ENCODE results near the gene IFIT3. TPM values are rescaled to one million over a fixed set of nuclear protein-coding genes. Genes with fewer than 3 reads are reported as not detected.

Gene IFIT3
- total RNA-seq, 1 experiment from 2014 or later: 7.2 TPM

DNA sequence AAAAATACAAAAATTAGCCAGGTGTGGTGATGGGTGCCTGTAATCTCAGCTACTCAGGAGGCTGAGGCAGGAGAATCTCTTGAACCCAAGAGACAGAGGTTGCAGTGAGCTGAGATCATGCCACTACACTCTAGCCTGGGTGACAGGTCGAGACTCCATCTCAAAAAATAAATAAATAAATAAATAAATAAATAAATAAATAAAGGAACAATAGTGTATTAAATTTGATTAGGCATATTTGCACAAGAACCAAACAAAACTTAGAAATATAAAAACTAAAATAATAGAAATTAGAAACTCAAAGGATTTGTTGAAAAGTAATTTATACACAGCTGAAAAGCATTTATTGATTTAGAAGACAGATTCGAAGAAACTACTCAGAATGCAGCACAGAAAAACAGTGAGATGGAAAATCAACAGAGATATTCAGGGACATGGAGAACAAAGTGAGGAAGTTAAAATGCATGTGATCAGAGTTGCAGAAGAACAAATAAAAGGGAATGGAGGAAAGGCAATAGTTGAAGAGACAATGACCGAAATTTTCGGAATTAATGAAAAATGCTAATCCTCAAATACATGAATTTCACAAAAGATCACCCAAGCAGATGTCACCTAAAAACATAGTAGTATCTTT is 17.7 kb downstream of the IFIT3 start:
- POLR2A ChIA-PET (ENCODE audit: unreplicated experiment): interaction anchor here (0.9 kb wide), 1 partner anchor 86 kb away, joined by 11 read pairs; no protein-coding TSS in a partner anchor

DNA sequence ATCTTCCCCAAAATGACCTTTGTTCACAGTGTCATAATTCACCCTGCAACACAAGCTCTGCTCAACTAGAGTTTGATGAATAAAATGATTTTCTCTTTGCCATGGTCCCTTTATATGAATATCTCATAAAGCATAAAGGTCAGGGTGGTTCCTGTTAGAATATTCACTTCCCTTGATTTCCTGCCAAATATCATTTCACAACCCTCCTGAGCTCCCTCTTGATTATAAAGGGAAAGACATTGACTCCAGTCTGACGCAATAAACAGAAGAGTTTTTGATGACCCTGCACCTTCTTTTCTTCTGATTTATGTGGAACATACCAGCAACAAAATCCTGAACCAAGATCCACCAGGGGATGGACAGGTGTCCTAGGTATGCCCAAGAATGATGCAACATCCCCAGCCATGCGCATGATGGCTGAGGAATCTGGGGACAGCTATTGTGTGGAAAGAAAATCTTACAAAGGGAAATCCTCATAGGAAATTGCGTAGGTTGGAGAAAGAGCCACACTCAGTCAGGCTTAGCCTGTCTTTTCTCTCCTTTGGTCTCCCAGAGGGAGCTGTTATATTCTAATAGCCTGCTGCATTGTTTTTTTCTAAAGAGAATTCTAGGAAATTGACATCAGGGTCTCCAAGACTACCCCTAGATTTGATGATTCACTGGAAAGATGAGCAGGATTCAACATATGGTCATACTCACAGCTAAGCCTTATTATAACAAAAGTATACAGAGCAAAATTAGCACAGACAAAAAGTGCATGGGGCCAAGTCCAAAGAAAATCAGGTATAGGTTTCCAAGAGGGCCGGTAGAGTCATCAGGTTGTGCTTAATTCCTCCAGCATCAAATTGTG is 18.8 kb downstream of the IFIT3 start:
- H3K27me3 ChIP-seq (ENCODE audit: insufficient read depth, low read depth): no peaks in the 10 kb centered on the region
- 0 out of 2 replicates have a peak overlapping the region, but pooled peaks have one; percentile 56 for H2AFZ ChIP-seq
- H3K9me3 ChIP-seq (ENCODE audit: insufficient read depth, low read depth): no peaks in the 10 kb centered on the region
- no peak overlapping the region for H3K4me3 ChIP-seq
- peak in 1 of 2 experiments; percentile 86 for DNase-seq
- peaks cover 35% of the 10 kb centered on the region for H3F3A ChIP-seq (ENCODE audit: insufficient read depth, low read depth)
- peak overlapping the region; percentile 54 for H3K4me2 ChIP-seq
- intact Hi-C loops (cut with micrococcal nuclease; ENCODE audit: unreplicated experiment): no loop called here
- ChIA-PET CTCF (no interaction called here), POLR2A (ENCODE audit: unreplicated experiment) (interaction anchor here (0.6 to 0.9 kb wide), 2 partner anchors 26 to 85 kb away, joined by 4 to 11 read pairs; no protein-coding TSS in a partner anchor)
- H4K20me1 ChIP-seq (ENCODE audit: insufficient read depth): no peaks in the 10 kb centered on the region
- peaks cover 38% of the 10 kb centered on the region for H3K4me1 ChIP-seq (replicated peaks; ENCODE audit: insufficient read depth)
- TF ChIP-seq, protein P1, sequence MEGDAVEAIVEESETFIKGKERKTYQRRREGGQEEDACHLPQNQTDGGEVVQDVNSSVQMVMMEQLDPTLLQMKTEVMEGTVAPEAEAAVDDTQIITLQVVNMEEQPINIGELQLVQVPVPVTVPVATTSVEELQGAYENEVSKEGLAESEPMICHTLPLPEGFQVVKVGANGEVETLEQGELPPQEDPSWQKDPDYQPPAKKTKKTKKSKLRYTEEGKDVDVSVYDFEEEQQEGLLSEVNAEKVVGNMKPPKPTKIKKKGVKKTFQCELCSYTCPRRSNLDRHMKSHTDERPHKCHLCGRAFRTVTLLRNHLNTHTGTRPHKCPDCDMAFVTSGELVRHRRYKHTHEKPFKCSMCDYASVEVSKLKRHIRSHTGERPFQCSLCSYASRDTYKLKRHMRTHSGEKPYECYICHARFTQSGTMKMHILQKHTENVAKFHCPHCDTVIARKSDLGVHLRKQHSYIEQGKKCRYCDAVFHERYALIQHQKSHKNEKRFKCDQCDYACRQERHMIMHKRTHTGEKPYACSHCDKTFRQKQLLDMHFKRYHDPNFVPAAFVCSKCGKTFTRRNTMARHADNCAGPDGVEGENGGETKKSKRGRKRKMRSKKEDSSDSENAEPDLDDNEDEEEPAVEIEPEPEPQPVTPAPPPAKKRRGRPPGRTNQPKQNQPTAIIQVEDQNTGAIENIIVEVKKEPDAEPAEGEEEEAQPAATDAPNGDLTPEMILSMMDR (conservative IDR thresholded peaks at IDR 0.05): no peak
- no peaks in the 10 kb centered on the region for H3K36me3 ChIP-seq (ENCODE audit: low read depth)
- no peaks in the 10 kb centered on the region for H3K79me2 ChIP-seq (ENCODE audit: low read depth)
- no peaks in the 10 kb centered on the region for H3K9me2 ChIP-seq (ENCODE audit: insufficient read depth)
- BruUV-seq (replicated peaks): no TSS peak
- peak overlapping the region; percentile 95 for H3K27ac ChIP-seq

More for the DNA sequence above, 17.7 kb downstream of the IFIT3 start:
- no peaks in the 10 kb centered on the region for H3K9me2 ChIP-seq (ENCODE audit: insufficient read depth)
- intact Hi-C loops (cut with micrococcal nuclease; ENCODE audit: unreplicated experiment): no loop called here
- no TSS peak for BruUV-seq (replicated peaks)
- no peak overlapping the region for H2AFZ ChIP-seq
- peak overlapping the region; percentile 95 for H3K27ac ChIP-seq
- H3K27me3 ChIP-seq (ENCODE audit: insufficient read depth, low read depth): no peaks in the 10 kb centered on the region
- CTCF ChIA-PET: no interaction called here
- no peak overlapping the region for H3K4me3 ChIP-seq
- H3K36me3 ChIP-seq (ENCODE audit: low read depth): no peaks in the 10 kb centered on the region
- no peak for DNase-seq
- H3K9me3 ChIP-seq (ENCODE audit: insufficient read depth, low read depth): no peaks in the 10 kb centered on the region
- H3K4me2 ChIP-seq: no peak overlapping the region
- no peaks in the 10 kb centered on the region for H4K20me1 ChIP-seq (ENCODE audit: insufficient read depth)
- peaks cover 23% of the 10 kb centered on the region; the same call in 1 of the 2 replicates for H3F3A ChIP-seq (ENCODE audit: insufficient read depth, low read depth)
- TF ChIP-seq, protein P1 (conservative IDR thresholded peaks at IDR 0.05): no peak
- TF ChIP-seq EZH2 (IDR thresholded peaks at IDR 0.05; ENCODE audit: low read depth): no peak
- peaks cover 26% of the 10 kb centered on the region for H3K4me1 ChIP-seq (replicated peaks; ENCODE audit: insufficient read depth)
- no peaks in the 10 kb centered on the region for H3K79me2 ChIP-seq (ENCODE audit: low read depth)

DNA sequence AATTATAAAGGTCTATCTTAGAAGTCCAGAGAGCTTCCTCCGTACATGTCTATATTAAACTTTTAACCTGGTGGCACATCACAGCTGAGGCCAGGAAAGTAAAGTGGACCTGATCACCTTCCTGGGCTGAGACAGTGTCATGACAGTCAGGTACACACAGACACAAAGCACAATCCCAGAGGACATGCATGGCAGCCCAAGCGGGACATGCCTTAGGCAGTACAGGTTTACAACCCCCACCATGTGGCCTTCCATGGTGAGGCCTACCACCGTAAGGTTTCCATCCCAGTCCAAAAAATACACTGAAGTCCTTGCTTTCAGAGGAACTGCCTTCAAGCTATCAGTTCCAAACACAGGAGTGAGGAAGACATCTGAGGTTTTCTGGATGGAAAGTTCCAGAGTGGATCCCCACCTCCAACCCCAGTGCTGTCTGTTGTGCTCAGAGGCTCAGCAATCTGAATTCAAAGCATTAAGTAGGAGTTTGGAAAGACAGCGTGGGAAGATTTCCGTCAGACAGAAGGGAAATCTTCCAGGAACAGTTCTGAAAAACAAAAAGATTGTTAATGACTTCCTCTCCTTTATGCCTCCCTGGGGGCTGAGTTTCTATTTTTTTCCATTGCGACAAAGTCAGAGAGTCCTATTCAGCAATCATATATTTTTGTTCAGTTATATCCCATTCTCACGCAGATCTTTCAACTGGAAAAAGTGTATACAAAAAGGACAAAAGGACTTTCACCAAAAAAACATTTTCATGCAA is 20.1 kb downstream of the IFIT3 start:
- BruUV-seq (replicated peaks): no TSS peak
- H3K79me2 ChIP-seq (ENCODE audit: low read depth): no peaks in the 10 kb centered on the region
- POLR2A ChIA-PET (ENCODE audit: unreplicated experiment): interaction anchor here (0.7 kb wide), 1 partner anchor 1672 kb away, joined by 3 read pairs; no protein-coding TSS in a partner anchor
- no peaks in the 10 kb centered on the region for H3K9me3 ChIP-seq (ENCODE audit: insufficient read depth, low read depth)
- H3K9me2 ChIP-seq (ENCODE audit: insufficient read depth): no peaks in the 10 kb centered on the region
- no peak overlapping the region for H2AFZ ChIP-seq
- H4K20me1 ChIP-seq (ENCODE audit: insufficient read depth): no peaks in the 10 kb centered on the region
- no peak for DNase-seq
- TF ChIP-seq EZH2 (IDR thresholded peaks at IDR 0.05; ENCODE audit: low read depth): no peak
- TF ChIP-seq, protein P1 (conservative IDR thresholded peaks at IDR 0.05): no peak
- H3F3A ChIP-seq (ENCODE audit: insufficient read depth, low read depth): peaks cover 43% of the 10 kb centered on the region
- H3K27ac ChIP-seq: peak overlapping the region; percentile 95
- intact Hi-C loops (cut with micrococcal nuclease; ENCODE audit: unreplicated experiment): no loop called here
- CTCF ChIA-PET: interaction anchor here (0.6 kb wide), 1 partner anchor 112 kb away, joined by 4 read pairs; no protein-coding TSS in a partner anchor
- no peaks in the 10 kb centered on the region for H3K27me3 ChIP-seq (ENCODE audit: insufficient read depth, low read depth)
- H3K4me2 ChIP-seq: no peak overlapping the region
- H3K4me1 ChIP-seq (replicated peaks; ENCODE audit: insufficient read depth): peaks cover 46% of the 10 kb centered on the region
- H3K36me3 ChIP-seq (ENCODE audit: low read depth): no peaks in the 10 kb centered on the region
- no peak overlapping the region for H3K4me3 ChIP-seq
